ENCODE measurements around the gene SEL1L3. TPM values are rescaled to one million over a fixed set of nuclear protein-coding genes. Genes with fewer than 3 reads are reported as not detected.
"Not testable (repeated sequence)": the region's sequence is repeated elsewhere in the genome, so short reads cannot be mapped to it uniquely, and the experiment has no call there.

The SEL1L3 gene
- total RNA-seq, 1 donor from 2014 or later: 23.7 TPM

- H3K4me3 Mint-ChIP-seq (ENCODE audit: unreplicated experiment): no peak overlapping the region
- peaks cover 21% of the 10 kb centered on the region for H3K4me1 Mint-ChIP-seq (ENCODE audit: low read depth, unreplicated experiment)
- TF ChIP-seq CTCF (IDR thresholded peaks at IDR 0.05; ENCODE audit: partially characterized antibody, unreplicated experiment): no peak
- H3K27me3 Mint-ChIP-seq (ENCODE audit: unreplicated experiment): peaks cover 5% of the 10 kb centered on the region
- no peak for DNase-seq
- peaks cover 2% of the 10 kb centered on the region for H3K9me3 Mint-ChIP-seq (ENCODE audit: unreplicated experiment)
- H3K36me3 Mint-ChIP-seq (ENCODE audit: unreplicated experiment): no peaks in the 10 kb centered on the region
- no peak overlapping the region for H3K27ac Mint-ChIP-seq (ENCODE audit: unreplicated experiment)
These were observed 10.9 kb upstream of the SEL1L3 start for GRCh38 chr4:25873632-25874129.

GRCh38 chr4:25872851-25873631 lies 10.3 kb upstream of the SEL1L3 start:
- TF ChIP-seq CTCF (IDR thresholded peaks at IDR 0.05; ENCODE audit: partially characterized antibody, unreplicated experiment): no peak
- Mint-ChIP-seq H3K36me3 (ENCODE audit: unreplicated experiment) (no peaks in the 10 kb centered on the region), H3K4me3 (ENCODE audit: unreplicated experiment) (no peak overlapping the region), H3K4me1 (ENCODE audit: low read depth, unreplicated experiment) (peaks cover 19% of the 10 kb centered on the region), H3K27me3 (ENCODE audit: unreplicated experiment) (peaks cover 5% of the 10 kb centered on the region), H3K27ac (ENCODE audit: unreplicated experiment) (peak overlapping the region; percentile 39), H3K9me3 (ENCODE audit: unreplicated experiment) (peaks cover 2% of the 10 kb centered on the region)
- no peak for DNase-seq

- Mint-ChIP-seq H3K4me3 (ENCODE audit: unreplicated experiment) (no peak overlapping the region), H3K9me3 (ENCODE audit: unreplicated experiment) (peaks cover 2% of the 10 kb centered on the region), H3K36me3 (ENCODE audit: unreplicated experiment) (no peaks in the 10 kb centered on the region), H3K27me3 (ENCODE audit: unreplicated experiment) (peaks cover 5% of the 10 kb centered on the region), H3K27ac (ENCODE audit: unreplicated experiment) (no peak overlapping the region), H3K4me1 (ENCODE audit: low read depth, unreplicated experiment) (peaks cover 17% of the 10 kb centered on the region)
- DNase-seq: no peak
- no peak for TF ChIP-seq CTCF (IDR thresholded peaks at IDR 0.05; ENCODE audit: partially characterized antibody, unreplicated experiment)
These were observed 7.3 kb upstream of the SEL1L3 start for GRCh38 chr4:25870081-25870480.

GRCh38 chr4:25867781-25868294 lies 5.0 kb upstream of the SEL1L3 start:
- Mint-ChIP-seq H3K27ac (ENCODE audit: unreplicated experiment) (no peak overlapping the region), H3K4me3 (ENCODE audit: unreplicated experiment) (no peak overlapping the region), H3K36me3 (ENCODE audit: unreplicated experiment) (no peaks in the 10 kb centered on the region), H3K9me3 (ENCODE audit: unreplicated experiment) (peaks cover 2% of the 10 kb centered on the region), H3K27me3 (ENCODE audit: unreplicated experiment) (peaks cover under 1% of the 10 kb centered on the region), H3K4me1 (ENCODE audit: low read depth, unreplicated experiment) (peaks cover 3% of the 10 kb centered on the region)
- TF ChIP-seq CTCF (IDR thresholded peaks at IDR 0.05; ENCODE audit: partially characterized antibody, unreplicated experiment): no peak
- no peak for DNase-seq

- not testable (repeated sequence) for H3K27ac Mint-ChIP-seq (ENCODE audit: unreplicated experiment); H3K4me3 Mint-ChIP-seq (ENCODE audit: unreplicated experiment); DNase-seq; H3K9me3 Mint-ChIP-seq (ENCODE audit: unreplicated experiment); H3K36me3 Mint-ChIP-seq (ENCODE audit: unreplicated experiment); H3K27me3 Mint-ChIP-seq (ENCODE audit: unreplicated experiment); H3K4me1 Mint-ChIP-seq (ENCODE audit: low read depth, unreplicated experiment)
These were observed 3.6 kb upstream of the SEL1L3 start for GRCh38 chr4:25866401-25866800.

All from glutamatergic neuron (in vitro differentiated cells).